GM12892 (cell line): ENCODE data around the gene BMP6.

Experiments
- DNase-seq: peaks from one replicate; pipeline ENCODE4 v3.0.0; 2011; ENCODE audit not compliant: insufficient read length
- FAIRE-seq: peaks from 2 replicates; lab custom pipeline; 2011; peaks lifted over from hg19 to GRCh38; lab: Jason Lieb, UNC
- POLR2A ChIP-seq: IDR thresholded peaks from 2 replicates; pipeline ENCODE4 v1.6.1; 2011; ENCODE audit warnings: low read depth, low read length, control low read depth
- POLR2AphosphoS5 ChIP-seq: IDR thresholded peaks from 2 replicates; pipeline ENCODE4 v1.6.1; 2011; ENCODE audit warnings: low read depth, low read length, control low read depth
- TAF1 ChIP-seq: IDR thresholded peaks from 2 replicates; pipeline ENCODE4 v1.6.1; 2011; ENCODE audit warnings: low read depth, mild to moderate bottlenecking, control low read depth, low read length, borderline replicate concordance

BMP6 gene

DNA sequence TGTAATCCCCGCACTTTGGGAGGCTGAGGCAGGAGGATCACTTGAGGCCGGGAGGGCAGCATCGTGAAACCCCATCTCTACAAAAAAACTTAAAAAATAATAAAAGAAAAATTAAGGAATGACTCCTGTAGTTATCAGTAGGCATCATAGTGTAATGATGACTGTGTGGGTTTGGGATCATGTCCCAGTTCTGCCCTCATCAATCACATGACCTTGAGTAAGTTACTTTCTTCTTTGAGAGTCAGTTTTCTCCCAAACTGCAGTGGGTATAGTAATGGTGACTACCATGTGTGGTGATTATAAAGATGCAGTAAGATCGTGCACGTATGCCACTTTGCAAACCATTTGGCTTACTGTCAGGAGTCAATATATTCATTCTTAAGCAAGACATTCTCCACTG is 95.5 kb downstream of the BMP6 start:
- DNase-seq (no peak), FAIRE-seq (no peak)
- TF ChIP-seq POLR2A = no peak
- no peak for TF ChIP-seq POLR2AphosphoS5
- no peak for TF ChIP-seq TAF1

DNA sequence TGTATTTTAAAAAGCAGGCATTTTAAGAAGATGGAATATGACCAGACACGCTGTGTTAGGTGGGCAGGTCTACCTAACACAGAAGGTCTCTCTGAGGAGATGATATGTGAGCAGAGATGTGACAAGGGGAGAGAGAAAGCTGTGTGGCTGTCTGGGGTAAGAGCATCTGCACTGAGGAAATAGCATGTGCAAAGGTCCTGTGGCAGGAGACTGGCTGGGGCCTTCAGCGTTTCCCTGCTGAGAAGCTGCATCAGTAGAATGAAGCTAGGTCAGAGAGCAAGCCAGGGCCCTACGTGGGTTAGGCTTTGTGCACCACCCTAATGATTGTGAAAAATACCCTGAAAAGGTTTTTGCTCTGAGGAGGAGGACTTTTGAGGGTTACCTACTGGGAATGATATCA is 97.7 kb downstream of the BMP6 start:
- no peak for TF ChIP-seq POLR2AphosphoS5
- TF ChIP-seq TAF1 = no peak
- no peak for TF ChIP-seq POLR2A
- FAIRE-seq = no peak
- no peak for DNase-seq

GRCh38 chr6:7825986-7826385 is 100.1 kb downstream of the BMP6 start:
- no peak for TF ChIP-seq POLR2AphosphoS5
- no peak for TF ChIP-seq TAF1
- TF ChIP-seq POLR2A = no peak
- FAIRE-seq = no peak

DNA sequence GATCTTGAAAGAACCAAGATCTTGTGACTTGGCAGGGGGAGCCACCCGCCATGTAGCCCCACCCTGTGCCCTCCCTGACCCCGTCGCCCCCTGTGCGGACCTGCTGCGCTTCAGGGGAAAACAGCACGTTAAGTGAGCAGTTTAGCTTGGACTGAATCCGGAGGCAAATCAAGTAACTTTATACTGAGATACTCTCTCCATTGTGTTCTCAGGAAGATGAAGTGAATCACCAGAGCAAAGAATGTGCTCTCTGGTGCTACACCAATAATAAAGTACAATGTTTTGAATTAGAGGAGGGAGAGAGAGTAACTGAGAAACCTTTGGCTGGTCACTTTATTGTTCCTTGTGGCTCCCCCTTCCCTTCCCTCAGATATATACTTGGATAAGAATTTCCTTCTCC is 101.2 kb downstream of the BMP6 start:
- TF ChIP-seq POLR2A = no peak
- no peak for TF ChIP-seq TAF1
- TF ChIP-seq POLR2AphosphoS5 = no peak
- FAIRE-seq = no peak
- no peak for DNase-seq

More at GRCh38 chr6:7825986-7826385, 100.1 kb downstream of the BMP6 start:
- no peak for DNase-seq

- TF ChIP-seq POLR2A = no peak
- TF ChIP-seq POLR2AphosphoS5 = no peak
- FAIRE-seq (no peak), DNase-seq (no peak)
Observed at GRCh38 chr6:7828124-7828523, 102.2 kb downstream of the BMP6 start.

- FAIRE-seq (no peak), DNase-seq (no peak)
- no peak for TF ChIP-seq TAF1
- TF ChIP-seq POLR2AphosphoS5 = no peak
- TF ChIP-seq POLR2A = no peak
Observed at GRCh38 chr6:7832904-7833750, 107.2 kb downstream of the BMP6 start.

- TF ChIP-seq POLR2A = no peak
- TF ChIP-seq TAF1 = no peak
- TF ChIP-seq POLR2AphosphoS5 = no peak
- no peak for FAIRE-seq
- DNase-seq = no peak
Observed at GRCh38 chr6:7833751-7834070, 107.8 kb downstream of the BMP6 start.

DNA sequence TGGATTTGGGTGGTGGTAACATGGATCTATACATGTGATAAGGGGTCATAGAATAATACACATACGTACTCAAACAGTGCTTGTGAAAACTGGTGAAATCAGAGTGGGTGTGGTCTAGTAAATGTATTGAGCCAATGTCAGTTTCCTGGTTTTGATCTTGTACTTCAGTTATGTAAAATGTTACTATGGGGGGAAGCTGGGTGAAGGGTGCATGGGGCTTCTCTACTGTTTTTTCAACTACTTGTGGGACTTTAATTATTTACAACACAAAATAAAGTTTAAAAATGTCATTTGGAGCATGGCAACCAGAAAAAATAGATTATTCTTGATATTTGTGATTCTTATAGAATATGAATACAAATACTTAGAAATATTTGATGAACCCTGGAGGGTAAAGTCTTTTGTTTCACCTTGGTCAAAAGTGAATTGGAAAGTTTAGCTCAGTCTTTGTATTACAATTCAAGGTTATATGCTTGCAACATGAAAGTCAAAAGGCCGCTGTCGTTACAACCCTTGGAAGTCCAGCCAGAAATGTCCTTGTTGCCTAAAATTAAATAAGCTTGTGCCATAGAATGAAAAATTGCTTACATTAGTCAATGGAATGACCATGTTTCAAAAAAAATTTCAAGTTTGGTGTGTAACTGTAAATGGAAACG is 110.6 kb downstream of the BMP6 start:
- no peak for FAIRE-seq

GRCh38 chr6:7841781-7842468 is 116.0 kb downstream of the BMP6 start:
- no peak for FAIRE-seq
- TF ChIP-seq POLR2AphosphoS5 (no peak), POLR2A (no peak), TAF1 (no peak)
- DNase-seq = no peak

More for the DNA sequence above, 110.6 kb downstream of the BMP6 start:
- no peak for TF ChIP-seq POLR2AphosphoS5
- no peak for TF ChIP-seq POLR2A
- no peak for TF ChIP-seq TAF1
- no peak for DNase-seq

DNA sequence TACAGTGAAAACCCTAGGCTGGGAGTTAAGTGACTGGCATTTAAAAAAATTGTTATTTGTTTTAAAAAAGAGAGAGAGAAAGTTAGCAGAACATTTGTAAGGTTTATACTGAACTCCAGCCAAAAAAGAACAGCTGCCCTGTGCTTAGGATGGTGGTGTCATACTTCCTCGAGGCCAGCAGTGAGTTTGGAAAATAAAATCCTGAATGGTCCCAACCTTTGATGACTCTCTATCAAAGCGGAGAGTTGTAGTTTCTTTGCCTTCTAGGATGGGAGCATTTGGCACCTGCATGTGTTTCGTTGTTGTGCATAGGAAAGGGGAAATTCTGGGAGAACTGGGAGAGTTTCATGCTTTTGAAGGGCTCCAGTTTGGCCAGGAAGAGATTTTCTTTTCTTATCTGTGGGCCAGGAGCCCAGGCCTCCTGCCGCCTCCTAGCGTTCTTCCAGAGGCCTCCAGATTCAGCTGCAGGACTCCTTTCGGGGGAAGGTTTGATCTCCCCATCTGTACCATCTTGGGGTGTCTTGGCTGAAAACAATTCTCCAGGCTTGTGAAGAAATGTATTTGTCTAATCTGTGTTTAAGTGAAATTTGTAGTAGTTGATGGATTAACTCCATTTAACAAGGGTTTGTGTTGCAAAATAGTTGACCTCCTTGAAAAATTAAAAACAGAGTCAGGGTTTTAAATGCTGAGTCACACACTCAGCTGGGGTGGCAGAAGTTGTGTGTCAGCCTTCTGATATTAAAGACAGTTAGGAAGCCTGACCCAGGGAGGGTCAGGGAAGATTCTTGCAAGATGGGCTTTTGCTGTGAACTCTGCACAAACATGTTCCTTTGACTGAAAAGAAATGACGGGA is 121.3 kb downstream of the BMP6 start:
- DNase-seq = no peak
- TF ChIP-seq POLR2AphosphoS5 (no peak), POLR2A (no peak), TAF1 (no peak)
- FAIRE-seq = no peak

DNA sequence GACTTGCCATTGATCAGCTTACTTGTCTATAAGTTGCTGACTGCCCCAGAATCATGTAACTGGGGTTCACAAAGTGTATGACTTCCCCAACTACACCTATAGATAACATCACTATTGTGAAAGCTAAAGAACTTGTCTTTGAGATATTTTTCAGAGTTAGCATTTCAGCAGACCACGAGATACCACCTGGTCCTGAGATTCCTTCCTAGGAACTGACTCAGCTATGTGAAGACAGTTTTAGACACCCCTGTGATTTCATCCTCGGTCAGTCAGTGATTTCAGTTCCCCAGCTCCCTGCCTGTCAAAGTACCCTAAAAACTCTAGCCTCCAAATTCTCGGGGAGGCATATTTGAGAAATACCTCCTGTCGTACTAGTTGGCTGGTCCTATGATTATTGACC is 122.3 kb downstream of the BMP6 start:
- FAIRE-seq (no peak), DNase-seq (no peak)
- TF ChIP-seq TAF1 (no peak), POLR2A (no peak), POLR2AphosphoS5 (no peak)
